GM18868 (cell line): ENCODE results near the gene OASL.
"Not testable (repeated sequence)": the region's sequence is repeated elsewhere in the genome, so short reads cannot be mapped to it uniquely, and the experiment has no call there.

Source experiments
- ATAC-seq: cut with Tn5 transposase; IDR thresholded peaks from one replicate; pipeline ENCODE4 v1.9.1; 2021; ENCODE audit warnings: mild to moderate bottlenecking, moderate library complexity; ENCODE audit not compliant: unreplicated experiment

The OASL gene, protein sequence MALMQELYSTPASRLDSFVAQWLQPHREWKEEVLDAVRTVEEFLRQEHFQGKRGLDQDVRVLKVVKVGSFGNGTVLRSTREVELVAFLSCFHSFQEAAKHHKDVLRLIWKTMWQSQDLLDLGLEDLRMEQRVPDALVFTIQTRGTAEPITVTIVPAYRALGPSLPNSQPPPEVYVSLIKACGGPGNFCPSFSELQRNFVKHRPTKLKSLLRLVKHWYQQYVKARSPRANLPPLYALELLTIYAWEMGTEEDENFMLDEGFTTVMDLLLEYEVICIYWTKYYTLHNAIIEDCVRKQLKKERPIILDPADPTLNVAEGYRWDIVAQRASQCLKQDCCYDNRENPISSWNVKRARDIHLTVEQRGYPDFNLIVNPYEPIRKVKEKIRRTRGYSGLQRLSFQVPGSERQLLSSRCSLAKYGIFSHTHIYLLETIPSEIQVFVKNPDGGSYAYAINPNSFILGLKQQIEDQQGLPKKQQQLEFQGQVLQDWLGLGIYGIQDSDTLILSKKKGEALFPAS

DNA sequence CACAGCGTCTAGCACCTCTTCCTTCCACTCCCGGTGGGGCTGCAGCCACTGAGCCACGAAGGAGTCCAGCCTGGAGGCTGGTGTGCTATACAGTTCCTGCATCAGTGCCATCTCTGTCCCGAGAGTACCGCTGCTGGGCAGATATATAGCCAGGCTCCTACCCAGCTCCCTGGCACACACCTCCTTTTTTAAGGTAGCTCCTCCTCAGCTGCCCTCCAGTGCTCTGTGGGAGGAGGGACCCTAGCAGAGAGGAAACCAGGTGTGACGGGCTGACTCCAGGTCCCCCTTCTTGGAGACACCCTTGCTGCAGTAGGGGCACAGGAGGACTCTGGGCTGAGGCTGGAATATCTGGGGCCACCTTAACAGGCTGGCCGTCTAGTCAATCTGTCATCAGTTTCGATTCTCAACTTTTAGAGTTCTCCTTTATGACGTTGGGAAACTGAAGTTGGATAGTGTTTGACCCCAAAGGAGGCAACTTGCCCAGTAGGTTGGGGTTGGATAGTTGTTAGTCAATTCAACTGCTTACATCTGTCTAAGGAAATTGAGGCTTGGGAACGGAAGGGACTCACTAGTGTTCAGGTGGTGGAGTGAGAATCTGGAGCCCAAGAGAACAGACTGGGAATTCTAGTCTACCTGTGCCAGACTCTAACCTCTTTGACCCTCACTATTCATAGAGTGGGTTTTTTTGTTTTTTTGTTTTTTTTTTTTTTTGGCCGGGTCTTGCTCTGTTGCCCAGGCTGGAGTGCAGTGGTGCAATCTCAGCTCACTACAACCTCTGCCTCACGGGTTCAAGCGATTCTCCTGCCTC, at the start of gene OASL:
TSS of gene OASL (minus strand) at position 386 of the 808 bp plus-strand sequence. CDS start at position 111, 275 bp downstream.
- no peak for ATAC-seq

DNA sequence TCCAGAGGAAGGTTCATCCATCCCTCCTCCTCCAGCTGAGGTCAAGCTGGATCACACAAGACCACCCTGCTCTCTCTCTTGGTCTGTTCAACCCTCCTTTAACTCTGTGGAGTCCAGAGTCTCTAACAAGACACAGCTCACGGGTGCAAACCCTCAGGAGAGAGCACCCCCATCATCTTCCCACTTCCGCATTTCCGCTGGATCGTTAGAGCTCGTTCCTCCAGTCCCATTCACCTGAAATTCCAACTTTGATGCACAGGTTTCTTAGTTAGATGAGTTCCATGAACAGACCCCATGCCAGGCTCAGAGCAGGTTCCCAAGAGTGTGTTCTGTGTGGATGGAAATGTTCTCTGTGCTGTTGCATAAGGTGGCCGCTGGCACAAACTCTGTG, 49.1 kb upstream of the OASL start:
- ATAC-seq = no peak

DNA sequence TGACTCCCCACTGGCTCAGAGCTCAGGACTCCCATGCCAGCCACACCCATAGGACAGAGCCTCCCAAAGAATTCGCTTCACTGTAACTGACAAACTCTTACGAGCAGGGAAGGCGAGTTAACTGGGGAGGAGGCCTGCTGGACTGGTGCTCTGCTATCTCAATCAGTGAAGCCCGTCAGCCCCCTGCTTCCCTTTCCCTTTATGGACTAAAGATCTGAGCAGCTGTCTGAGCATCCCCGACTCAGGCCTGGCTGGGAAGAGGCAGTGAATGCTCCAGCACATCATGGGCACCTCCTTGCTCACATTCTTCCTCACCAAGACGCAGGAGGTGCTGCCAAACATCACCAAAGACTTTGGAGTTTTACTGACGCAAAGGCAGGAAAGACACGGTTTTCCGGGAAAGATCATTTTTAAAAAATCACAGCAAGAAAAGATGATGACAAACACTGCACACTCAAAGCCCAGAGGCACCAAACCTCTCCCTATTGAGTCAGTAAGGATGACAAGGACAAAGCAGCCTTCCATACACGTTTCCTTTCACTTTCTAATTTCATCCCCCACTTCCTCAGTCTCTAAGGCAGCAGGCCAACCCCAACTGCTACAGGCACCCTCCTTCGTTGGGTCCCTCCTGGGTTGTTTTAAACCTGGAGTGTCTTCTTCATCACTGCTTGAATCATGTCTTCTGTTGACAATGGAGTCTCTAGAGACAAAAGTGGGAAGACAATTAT, 48.6 kb upstream of the OASL start:
- no peak for ATAC-seq

DNA sequence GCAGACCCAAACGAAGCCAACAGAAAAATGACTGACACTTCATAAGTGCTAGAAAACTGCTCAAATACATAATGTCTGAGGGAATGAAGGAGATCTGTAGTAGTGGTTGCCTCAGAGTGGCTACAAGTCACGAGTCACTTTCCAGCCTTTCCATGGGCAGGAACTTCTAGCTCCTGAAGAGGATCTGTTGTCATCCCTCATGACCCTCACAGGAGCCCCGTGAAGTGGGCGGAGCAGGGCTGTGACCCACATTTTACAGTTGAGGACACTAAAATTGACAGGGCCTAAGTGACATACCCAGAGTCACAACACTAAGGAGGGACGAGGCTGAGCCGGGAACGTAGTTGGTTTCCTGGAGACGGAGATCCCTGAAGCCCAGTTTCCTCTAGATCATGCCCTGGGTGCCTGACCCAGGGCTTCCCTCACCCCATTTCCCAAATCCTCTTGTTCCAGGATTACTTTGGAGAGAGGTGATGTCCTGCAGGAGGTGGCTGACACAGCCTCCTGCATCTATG, 47.8 kb upstream of the OASL start:
- no peak for ATAC-seq

DNA sequence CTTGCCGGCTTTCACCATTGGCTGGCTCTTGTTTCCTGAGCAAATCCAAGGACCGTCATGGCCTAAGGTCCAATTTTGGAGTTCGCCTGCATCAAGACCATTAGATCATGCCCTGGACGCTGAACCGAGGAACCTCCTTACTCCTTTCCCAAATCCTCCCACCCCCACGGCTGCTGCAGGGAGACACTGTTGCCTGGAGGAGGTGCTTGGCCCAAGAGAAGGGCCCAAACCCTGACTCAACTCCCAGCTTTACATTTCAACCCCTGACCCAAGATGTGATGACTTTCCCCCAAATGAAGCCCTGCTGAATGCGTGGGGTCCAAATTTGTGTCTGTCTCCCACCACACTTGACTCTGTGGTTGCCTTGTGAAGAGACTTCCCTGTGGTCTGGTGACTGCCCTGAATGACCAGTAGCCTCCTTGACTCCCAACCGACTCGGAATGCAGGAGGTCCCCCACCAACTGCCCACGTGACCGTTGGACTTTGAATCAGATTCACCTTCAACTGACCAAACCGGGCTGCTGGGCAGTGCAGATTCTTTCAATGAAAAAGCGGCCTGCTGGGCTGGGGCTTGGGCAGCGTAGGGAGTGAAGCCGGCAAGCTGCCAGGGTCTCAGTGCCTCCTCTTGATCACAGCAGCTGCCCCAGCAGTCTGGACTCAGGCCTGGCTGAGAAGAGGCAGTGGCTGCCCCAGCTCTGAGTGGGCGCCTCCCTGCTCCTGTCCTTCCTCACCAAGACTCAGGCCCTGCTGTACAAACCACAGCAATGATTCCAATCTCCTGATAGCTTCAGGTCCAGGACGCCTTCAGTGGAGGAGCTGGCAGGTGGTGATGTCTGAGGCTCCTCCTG, 46.7 kb upstream of the OASL start:
- no peak for ATAC-seq

DNA sequence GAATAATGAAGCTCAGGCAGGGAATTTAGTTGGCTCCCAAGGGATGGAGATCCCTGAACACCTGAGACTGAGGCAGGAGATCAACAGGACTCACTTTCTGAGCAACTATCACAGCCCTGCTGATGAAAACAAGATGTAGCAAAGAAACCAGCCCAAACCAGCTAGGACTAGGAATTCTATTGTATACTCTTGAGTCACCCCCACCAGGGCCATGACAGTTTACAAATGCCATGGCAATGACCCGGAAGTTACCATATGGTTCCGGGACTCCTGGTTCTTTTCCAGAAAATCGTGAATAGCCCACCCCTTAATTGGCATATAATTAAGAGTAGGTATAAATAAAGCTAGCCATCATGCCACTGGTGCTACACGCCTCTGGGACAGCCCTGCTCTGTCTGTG, 46.0 kb upstream of the OASL start:
- ATAC-seq = no peak

DNA sequence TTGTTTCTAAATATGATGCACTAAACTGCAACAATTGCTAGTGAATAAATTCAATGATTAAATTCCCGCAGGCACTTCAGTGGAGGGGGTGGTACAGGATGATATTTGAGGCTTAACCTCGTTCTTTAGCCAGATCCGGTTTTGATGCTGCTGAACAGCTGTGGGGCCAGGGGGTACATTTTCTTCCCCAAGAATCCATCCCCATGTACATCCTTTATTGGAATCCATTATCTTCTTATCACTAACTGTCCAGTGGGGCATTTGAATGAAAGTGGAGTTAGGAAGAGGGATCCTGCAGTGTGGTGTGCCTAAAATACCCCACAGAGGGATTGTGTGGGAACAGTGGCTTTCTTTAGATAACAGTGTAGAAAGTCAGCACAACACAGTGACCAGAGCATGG, 45.2 kb upstream of the OASL start:
- no peak for ATAC-seq

DNA sequence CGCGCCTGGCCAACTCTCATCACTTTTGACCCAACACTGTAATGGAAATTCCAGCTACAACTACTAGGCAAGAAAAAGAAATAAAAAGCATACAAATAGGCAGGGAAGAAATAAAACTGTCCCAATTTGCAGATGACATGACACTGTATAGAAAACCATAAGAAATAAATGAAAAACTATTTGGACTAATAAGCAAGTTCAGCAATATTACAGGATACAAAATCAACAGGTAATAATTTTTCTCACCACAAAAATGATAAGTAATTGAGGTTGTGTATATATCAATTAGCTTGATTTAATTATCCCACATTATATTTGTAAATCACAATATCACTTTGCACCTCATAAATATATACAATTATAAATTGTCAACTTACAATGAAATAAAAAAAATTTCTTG, 41.9 kb upstream of the OASL start:
- ATAC-seq = no peak

DNA sequence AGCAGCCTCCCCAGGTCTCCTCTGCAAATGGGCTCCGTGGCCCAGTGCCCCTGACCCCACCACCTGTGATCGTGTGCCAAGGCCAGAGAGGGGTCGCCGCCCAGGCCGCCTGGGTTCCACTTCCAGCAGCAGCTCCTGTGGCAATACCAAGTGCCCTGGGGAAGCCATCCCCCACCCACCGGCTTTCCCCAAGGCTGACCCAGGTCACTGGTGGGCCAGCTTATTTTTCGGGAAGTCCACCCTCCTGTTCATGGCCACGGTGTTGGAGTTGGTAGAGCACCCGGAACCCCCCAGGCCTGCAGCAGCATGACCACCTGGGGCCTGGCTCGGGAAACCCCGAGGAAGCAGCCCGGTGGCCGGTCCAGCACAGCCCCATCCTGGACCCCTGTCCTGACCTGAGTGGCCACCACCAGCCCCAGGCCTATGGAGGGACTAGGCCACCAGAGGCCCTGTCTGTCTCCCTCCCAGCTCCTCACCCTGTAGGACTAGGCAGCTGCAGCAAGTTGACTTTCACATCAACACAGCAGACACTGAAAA, 40.8 kb upstream of the OASL start:
- no peak for ATAC-seq

DNA sequence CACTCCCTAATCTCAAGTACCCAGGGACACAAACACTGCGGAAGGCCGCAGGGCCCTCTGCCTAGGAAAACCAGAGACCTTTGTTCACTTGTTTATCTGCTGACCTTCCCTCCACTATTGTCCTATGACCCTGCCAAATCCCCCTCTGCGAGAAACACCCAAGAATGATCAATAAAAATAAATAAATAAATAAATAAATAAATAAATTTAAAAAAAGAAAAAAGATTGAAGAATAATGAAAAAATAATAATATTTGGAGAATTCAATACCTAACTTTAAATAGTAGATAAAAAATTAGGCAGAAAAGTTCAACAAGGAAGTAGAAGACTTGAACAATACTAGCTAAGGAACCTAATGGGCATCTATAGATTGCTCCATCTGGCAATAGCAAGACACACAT, 38.4 kb upstream of the OASL start:
- ATAC-seq = not testable (repeated sequence)

DNA sequence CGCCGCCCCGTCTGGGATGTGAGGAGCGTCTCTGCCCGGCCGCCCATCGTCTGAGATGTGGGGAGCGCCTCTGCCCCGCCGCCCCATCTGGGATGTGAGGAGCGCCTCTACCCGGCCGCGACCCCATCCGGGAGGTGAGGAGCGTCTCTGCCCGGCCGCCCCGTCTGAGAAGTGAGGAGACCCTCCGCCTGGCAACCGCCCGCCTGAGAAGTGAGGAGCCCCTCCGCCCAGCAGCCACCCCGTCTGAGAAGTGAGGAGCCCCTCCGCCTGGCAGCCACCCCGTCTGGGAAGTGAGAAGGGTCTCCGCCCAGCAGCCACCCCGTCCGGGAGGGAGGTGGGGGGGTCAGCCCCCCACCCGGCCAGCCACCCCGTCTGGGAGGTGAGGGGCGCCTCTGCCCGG, 36.9 kb upstream of the OASL start:
- ATAC-seq = not testable (repeated sequence)

DNA sequence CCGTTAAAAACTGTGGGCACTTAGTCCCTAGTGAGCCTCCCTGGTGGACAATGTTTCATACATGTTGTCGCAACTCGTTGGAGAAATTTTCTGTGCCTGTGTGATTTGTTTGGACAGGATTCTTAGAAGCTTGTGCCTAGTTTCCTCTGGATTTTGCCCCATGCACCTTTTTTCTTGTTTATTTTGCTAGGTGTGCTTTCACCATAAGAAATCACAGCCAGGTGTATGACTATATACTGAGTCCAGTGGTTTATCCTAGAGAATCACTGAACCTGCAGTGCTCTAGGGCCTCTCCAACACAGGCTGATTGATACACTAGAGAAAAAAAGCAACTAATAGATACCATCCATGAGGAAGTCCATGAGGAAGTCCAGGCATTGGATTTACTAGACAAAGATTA, 33.1 kb upstream of the OASL start:
- ATAC-seq = no peak

DNA sequence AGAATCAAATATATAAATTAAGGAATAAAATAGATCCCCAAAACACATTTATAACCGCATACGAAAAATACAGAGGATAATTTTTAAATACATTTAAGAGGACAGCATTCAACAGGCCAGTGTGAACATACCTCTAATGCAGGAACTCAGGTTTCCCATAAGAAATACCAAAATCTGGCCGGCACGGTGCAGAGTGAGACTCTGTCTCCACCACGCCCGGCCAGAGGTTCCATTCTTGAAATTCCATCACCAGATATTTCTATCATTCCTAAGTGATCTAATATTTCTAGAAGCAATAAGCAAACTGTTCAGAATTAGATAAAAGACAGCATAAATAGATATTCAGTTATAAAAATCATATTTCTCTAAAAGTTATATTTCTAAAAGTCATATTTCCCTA, 30.2 kb upstream of the OASL start:
- no peak for ATAC-seq

DNA sequence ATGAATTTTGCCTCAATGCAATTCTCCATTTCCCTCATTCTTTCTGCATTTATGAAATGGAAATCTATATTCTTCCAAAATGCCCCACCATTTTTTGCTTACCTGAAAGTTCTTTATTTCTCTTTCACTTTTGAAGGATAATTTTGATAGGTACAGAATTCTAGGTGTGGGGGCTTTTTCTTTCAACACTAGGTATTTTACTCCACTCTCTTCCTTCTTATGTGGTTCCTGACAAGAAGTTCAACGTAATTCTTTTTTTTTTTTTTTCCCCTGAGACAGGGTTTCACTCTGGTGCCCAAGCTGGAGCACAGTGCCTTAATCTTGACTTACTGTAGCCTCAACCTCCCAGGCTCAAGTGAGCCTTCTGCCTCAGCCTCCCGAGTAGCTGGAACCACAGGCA, 26.3 kb upstream of the OASL start:
- ATAC-seq = no peak

DNA sequence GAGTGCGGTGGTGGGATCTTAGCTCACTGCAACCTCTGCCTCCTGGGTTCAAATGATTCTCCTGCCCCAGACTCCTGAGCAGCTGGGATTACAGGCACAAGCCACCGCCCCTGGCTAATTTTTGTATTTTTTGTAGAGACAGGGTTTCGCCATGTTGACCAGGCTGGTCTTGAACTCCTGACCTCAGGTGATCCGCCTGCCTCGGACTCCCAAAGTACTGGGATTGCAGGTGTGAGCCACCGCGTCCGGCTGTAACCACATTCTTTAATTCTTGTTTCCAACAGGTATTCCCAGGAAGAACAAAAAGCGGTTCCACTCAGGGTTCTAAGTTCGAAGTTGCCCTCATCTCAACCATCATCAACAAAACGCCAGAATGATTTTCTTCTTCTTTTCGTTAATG, 25.5 kb upstream of the OASL start:
- not testable (repeated sequence) for ATAC-seq

DNA sequence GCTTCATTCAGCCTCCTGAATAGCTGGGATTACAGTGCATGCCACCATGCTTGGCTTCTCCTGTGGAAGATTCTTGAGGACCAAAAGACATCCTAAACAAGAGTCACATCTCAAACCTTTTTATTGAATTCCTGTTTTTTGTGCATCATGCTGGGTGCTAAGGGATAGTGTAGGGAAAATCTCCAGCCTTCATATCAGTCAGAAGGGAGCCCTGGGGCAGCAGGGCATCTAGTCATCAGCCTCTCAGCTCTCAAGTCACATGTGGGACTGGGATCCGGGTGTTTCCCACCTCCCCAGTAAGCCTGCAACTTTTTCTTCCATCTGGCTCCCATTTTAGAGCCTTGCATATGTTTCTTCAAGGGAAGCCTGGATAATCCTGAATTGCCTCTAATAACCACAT, 25.1 kb upstream of the OASL start:
- ATAC-seq = no peak

DNA sequence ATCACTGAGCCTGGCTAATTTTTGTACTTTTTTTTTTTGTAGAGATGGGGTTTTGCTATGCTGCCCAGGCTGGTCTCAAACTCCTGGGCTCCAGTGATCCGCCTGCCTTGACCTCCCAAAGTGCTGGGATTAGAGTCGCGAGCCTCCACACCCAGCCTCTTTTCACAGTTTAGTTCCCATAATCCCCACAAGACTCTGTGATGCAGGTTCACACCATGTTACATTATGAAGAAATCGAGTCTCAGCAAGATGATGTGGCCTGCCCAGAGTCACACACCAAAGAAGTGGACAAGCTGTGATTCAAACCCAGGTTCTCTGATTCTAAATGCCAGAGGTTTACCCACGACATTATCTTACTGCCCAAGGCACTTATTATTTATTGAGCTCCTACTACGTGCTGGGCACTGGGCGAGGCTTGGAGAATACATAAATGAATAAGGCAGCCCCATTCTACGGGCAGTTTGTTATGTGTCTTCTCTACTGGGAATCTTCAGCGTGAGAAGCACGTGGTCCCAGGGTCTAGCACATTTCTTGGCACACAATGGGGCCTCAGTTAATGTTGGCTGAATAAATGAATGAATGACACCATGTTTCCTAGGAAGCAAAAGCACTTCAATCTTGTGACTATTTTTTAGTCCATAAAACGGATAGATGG, 23.5 kb upstream of the OASL start:
- no peak for ATAC-seq

DNA sequence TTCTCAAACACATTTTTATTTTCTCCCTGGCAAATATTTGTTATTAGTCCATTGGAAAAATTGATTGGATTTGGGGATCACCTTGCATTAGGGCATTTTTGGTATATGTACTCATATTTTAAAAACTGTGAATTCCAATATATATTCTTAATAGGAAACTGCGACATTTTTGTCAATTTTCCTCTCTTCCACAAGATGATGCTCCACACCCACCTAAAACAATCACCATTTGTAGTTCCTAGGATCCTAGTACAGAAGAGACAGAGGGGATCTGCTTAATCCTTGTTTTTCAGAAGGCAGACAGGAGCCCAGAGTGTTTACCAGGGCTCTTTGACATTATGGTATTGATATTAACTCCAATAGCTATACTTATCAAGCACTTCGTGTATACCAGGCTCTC, 22.8 kb upstream of the OASL start:
- ATAC-seq = no peak
